Activated T-cell treated with anti-CD3 and anti-CD28 coated beads, Interleukin-2, amount 50 U/mL, for 4 hours (primary cell): Measurements from ENCODE around the gene NUAK2. TPM values are rescaled to one million over a fixed set of nuclear protein-coding genes. Genes with fewer than 3 reads are reported as not detected.

Experiments used
- ATAC-seq, 2 donors: fragments of 200-7000 bp; cut with Tn5 transposase; one replicate each; pipeline ENCODE4 v1.10.0; 2021
- DNase-seq: peaks from one replicate; pipeline ENCODE4 v3.0.0-alpha.2; 2020
- H3K27me3 Mint-ChIP-seq: one replicate; pipeline ENCODE4 v1.8.0; 2021; ENCODE audit warnings: low read depth, mixed read lengths
- H3K36me3 Mint-ChIP-seq: one replicate; pipeline ENCODE4 v1.8.0; 2022; ENCODE audit warnings: mixed read lengths; ENCODE audit not compliant: insufficient read depth
- H3K4me1 Mint-ChIP-seq: one replicate; pipeline ENCODE4 v1.8.0; 2021; ENCODE audit warnings: low read depth, mixed read lengths
- H3K4me3 Mint-ChIP-seq: one replicate; pipeline ENCODE4 v1.8.0; 2021; ENCODE audit warnings: mild to moderate bottlenecking, moderate library complexity, mixed read lengths
- H3K9me3 Mint-ChIP-seq: one replicate; pipeline ENCODE4 v1.8.0; 2021; ENCODE audit warnings: mixed read lengths
- total RNA-seq, 3 donors: library from RNA; stranded (reverse); gene quantifications; one replicate each; pipeline ENCODE4 v1.2.1, GENCODE V29; 2021

Gene NUAK2
- total RNA-seq, 3 donors from 2014 or later, result 1.4 to 1.7 (median 1.5) TPM

DNA sequence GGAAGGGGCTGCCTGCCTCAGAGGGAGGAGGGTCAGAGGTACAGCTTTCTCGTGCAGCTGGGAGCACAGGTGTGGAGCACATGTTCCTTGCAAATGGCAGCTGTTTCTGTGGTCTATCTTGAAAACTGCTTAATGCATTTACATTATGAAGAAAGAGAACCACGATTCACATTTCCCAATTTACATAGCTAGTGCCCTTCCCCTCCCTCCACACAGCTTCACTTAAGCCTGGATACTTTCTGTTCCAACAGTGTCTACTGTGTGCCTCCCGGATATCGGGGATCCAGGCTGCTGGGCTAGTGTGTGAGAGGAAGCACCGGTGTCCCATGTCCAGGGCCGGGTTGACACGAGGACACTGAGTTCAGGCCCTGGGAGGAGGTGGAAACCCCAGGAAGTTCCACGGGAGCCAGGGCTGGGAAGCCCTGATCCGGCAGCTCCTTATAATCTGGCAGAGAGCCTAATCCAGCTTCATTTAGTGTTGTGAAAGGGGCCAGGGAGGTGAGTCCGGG is 62.2 kb downstream of the NUAK2 start:
- H3K4me1 Mint-ChIP-seq, result peaks cover 12% of the 10 kb centered on the region

DNA sequence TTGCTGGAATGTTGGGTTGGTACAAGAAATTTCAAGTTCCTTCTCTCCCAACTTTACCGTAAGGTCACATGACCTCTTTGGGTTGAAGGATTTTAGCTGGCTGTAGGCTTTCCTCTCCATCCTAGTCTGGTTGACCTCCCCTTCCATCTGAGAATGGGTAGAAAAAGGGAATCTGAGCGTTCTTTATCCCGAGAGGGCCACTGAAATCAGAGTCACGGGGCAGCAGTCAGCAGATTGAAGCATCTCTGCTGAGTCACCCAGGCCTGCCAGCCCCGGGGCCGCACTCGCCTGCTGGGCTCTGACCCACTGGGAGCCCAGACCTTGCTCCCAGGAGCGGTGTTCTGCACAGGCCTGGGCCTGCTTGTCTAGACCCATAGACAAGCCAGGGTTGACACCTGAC is 62.8 kb downstream of the NUAK2 start:
- no peaks in the 10 kb centered on the region for H3K27me3 Mint-ChIP-seq
- DNase-seq (no peak), ATAC-seq (no peak)
- no peaks in the 10 kb centered on the region for H3K36me3 Mint-ChIP-seq
- H3K9me3 Mint-ChIP-seq, result no peaks in the 10 kb centered on the region
- peaks cover 12% of the 10 kb centered on the region for H3K4me1 Mint-ChIP-seq
- H3K4me3 Mint-ChIP-seq, result no peak overlapping the region

More for the DNA sequence above, 62.2 kb downstream of the NUAK2 start:
- DNase-seq (no peak), ATAC-seq (no peak)
- Mint-ChIP-seq H3K4me3 (no peak overlapping the region), H3K27me3 (no peaks in the 10 kb centered on the region), H3K9me3 (no peaks in the 10 kb centered on the region), H3K36me3 (no peaks in the 10 kb centered on the region)

- no peaks in the 10 kb centered on the region for H3K36me3 Mint-ChIP-seq
- no peaks in the 10 kb centered on the region for H3K27me3 Mint-ChIP-seq
- H3K4me1 Mint-ChIP-seq, result peaks cover 12% of the 10 kb centered on the region
- no peak for DNase-seq
- no peak for ATAC-seq
- H3K4me3 Mint-ChIP-seq, result no peak overlapping the region
- H3K9me3 Mint-ChIP-seq, result no peaks in the 10 kb centered on the region
Measured at GRCh38 chr1:205258261-205258691, 63.3 kb downstream of the NUAK2 start.

DNA sequence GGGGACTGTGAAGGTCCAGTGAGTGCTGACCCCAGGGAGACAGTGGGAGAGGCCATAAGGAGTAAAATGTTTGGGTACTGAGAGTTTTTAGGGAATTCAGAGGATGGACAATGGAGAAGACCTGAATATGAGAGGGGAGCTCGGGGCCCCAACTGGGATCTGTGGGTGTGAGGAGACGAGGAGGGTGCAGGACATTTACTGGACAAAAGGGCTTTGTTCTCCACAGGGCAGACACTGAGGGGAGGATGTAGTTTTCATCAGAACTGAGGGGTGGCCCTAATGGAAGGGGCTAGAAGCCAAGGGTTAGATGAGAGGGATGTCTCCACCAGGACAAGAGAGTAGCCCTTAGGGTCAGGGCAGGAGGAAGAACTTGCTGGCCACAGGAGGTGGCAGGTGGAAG is 63.8 kb downstream of the NUAK2 start:
- no peaks in the 10 kb centered on the region for H3K27me3 Mint-ChIP-seq
- no peaks in the 10 kb centered on the region for H3K9me3 Mint-ChIP-seq
- peaks cover 11% of the 10 kb centered on the region for H3K4me1 Mint-ChIP-seq
- H3K36me3 Mint-ChIP-seq, result no peaks in the 10 kb centered on the region
- no peak overlapping the region for H3K4me3 Mint-ChIP-seq
- ATAC-seq (no peak), DNase-seq (no peak)

DNA sequence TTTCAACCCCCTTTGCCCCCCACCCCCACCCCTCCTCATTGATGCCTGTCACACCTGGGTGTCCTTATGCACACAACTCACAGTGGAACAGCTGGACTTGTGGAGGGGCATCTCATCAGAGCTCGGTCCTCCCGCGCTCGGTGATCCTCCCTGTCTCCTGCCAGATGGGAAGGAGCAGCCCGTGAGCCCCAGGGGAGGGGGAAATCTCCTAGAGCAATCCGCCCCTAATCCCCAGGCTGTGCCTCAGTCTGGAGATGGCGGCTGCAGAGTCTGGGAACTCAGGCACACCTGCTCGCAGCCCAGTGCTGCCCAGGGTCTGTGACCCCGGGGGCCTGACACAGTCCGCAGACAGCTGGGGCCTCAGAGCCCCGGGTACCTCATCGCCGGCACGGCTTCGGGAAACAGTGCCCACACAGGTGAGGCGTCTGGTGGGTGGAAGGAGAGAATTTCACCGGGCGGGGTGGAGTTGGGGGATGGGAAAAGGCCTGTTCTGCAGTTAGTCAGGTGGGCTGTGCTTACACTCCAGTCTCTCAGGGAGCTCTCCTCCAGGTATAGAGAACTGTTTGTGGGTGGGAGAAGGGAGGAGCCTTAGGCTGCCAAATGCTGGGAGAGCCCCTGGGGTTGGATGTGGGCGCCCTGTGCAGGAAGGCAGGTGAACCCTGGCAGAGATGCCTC is 64.5 kb downstream of the NUAK2 start:
- no peak overlapping the region for H3K4me3 Mint-ChIP-seq
- no peaks in the 10 kb centered on the region for H3K36me3 Mint-ChIP-seq
- H3K9me3 Mint-ChIP-seq, result no peaks in the 10 kb centered on the region
- ATAC-seq (no peak), DNase-seq (no peak)
- H3K4me1 Mint-ChIP-seq, result peaks cover 6% of the 10 kb centered on the region
- H3K27me3 Mint-ChIP-seq, result no peaks in the 10 kb centered on the region

- H3K36me3 Mint-ChIP-seq, result no peaks in the 10 kb centered on the region
- DNase-seq (peak; percentile 84), ATAC-seq (peak; percentile 93 to 95)
- H3K9me3 Mint-ChIP-seq, result no peaks in the 10 kb centered on the region
- H3K27me3 Mint-ChIP-seq, result no peaks in the 10 kb centered on the region
- H3K4me3 Mint-ChIP-seq, result no peak overlapping the region
- peaks cover 2% of the 10 kb centered on the region for H3K4me1 Mint-ChIP-seq
Measured at GRCh38 chr1:205255941-205256780, 65.4 kb downstream of the NUAK2 start.

Other genes starting within 250 kb of the NUAK2 start
- gene TMEM81, start 237.3 kb downstream of the NUAK2 start, total RNA-seq, result 1 to 10 TPM; 2.3 to 3.1 (median 2.9) TPM
- 10 to 100 TPM; 27.4 to 36.2 (median 31.2) TPM for gene RBBP5, start 199.8 kb downstream of the NUAK2 start, total RNA-seq
- gene DSTYK, start 110.0 kb downstream of the NUAK2 start, total RNA-seq, result 10 to 100 TPM; 13.8 to 15.9 (median 15.0) TPM
- gene TMCC2, start 93.8 kb downstream of the NUAK2 start, total RNA-seq, result 10 to 100 TPM in 2 of 3 donors, 1 to 10 TPM in 1; 7.8 to 13.6 (median 11.5) TPM
- gene KLHDC8A, start 35.2 kb upstream of the NUAK2 start, total RNA-seq, result under 1 TPM in 1 of 3 donors, not detected in 2; 0.05 TPM
- gene LEMD1, start 100.3 kb upstream of the NUAK2 start, total RNA-seq, result under 1 TPM in 1 of 3 donors, not detected in 2; 0.74 TPM
- gene BLACAT1, start 134.3 kb upstream of the NUAK2 start, total RNA-seq, result under 1 TPM in 2 of 3 donors, not detected in 1; 0.11 to 0.13 TPM
- gene CDK18, start 182.9 kb upstream of the NUAK2 start, total RNA-seq, result 1 to 10 TPM in 1 of 3 donors, under 1 TPM in 2; 0.76 to 1.9 (median 0.95) TPM